Peyer's patch (tissue), 4 donors: Measurements from ENCODE around the gene MEIS1.

ENCODE experiments used
- CTCF ChIP-seq, 6 experiments: fragments of 450-650 bp in 4 of 6; fragments of 200-600 bp in 2 of 6; sonication (generic) in 1 of 6; IDR thresholded peaks; one replicate each; pipeline ENCODE4 v1.5.1; 2017 to 2019; ENCODE audit warnings: antibody characterized with exemption in 6 of 6, mild to moderate bottlenecking in 3 of 6, moderate library complexity in 1 of 6
- POLR2A ChIP-seq, 2 donors: fragments of 450-650 bp; IDR thresholded peaks; one replicate each; pipeline ENCODE4 v1.5.1; 2017; ENCODE audit warnings: antibody characterized with exemption in 2 of 2, mild to moderate bottlenecking in 2 of 2, moderate library complexity in 2 of 2

GRCh38 chr2:66496670-66497420 is 61.9 kb downstream of the MEIS1 start:
- TF ChIP-seq CTCF (IDR thresholded peaks at IDR 0.05) (no peak), POLR2A (IDR thresholded peaks at IDR 0.05) (no peak)
